NK-92 treated with Interleukin-12 subunit alpha and Interleukin-12 subunit beta, amount 100 ng/mL, for 24 hours (cell line): Measurements from ENCODE around the gene MYRF.

Source experiments
- DNase-seq: peaks from one replicate; lab custom pipeline; 2025; lab: John Stamatoyannopoulos, UW

The MYRF gene

DNA sequence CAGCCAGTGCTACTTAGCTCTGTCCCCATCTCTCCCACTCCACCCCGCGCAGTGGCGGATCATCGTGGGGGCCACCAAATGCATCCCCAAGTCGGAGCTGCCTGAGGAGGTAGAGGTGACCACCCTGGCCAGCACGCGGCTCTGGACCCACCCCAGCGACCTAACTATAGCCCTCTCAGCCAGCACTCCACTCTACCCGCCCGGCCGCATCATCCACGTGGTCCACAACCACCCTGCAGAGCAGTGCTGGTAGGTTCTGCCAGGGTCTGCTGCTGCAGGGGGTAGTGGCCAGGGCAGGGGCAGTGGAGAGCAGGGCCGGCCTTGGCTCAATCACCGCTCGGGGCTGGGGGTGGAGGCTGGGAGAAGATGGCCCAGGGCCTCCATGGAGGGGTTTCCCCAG, 13.0 kb upstream of the MYRF start:
- no peak for DNase-seq

DNA sequence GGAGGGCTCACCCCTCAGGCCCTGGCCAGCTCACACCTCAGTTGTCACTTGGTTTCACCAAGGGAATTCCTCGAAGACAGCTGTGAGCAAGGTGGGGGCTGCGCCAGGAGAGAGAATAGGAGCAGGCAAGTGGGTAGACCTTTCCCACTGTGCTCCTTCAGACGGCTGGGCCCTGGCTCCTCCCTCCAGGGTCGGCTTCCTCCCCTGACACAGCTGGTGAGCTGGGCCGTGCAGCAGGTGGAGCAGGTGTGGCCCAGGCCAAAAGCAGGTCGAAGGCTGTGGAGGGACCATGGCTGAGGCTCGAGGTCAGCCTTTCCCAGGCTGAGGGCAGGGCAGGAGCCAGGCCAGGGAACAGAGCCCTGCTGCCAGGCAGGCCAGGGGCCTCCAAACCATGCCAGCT, 12.5 kb upstream of the MYRF start:
- no peak for DNase-seq

DNA sequence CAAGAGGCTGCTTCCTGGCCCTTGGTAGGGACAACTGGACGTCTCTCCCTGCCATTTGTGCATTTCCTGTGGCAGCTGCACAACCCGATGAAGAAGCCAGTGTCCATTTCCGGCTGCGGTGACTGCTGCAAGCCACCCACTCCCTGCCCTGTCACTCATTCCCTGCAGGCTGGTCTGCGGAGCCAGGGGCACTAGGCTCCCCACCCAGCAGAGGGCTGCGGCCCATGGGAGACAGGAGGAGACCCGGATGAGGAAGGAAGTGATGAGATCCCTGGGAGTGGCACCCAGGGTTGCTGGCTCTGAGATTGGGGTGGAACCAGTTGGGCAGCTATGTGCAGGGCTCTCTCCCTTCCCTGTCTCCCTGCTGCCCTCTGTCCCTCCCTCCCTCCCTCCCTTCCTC, 10.0 kb upstream of the MYRF start:
- no peak for DNase-seq

DNA sequence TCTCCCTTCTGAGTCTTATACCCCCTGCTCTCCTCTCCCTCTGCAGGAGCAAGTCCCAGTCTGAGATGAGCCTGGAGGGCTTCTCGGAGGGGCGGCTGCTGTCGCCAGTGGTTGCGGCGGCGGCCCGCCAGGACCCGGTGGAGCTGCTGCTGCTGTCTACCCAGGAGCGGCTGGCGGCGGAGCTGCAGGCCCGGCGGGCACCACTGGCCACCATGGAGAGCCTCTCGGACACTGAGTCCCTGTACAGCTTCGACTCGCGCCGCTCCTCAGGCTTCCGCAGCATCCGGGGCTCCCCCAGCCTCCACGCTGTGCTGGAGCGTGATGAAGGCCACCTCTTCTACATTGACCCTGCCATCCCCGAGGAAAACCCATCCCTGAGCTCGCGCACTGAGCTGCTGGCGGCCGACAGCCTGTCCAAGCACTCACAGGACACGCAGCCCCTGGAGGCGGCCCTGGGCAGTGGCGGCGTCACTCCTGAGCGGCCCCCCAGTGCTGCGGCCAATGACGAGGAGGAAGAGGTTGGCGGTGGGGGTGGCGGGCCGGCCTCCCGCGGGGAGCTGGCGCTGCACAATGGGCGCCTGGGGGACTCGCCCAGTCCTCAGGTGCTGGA, 8.8 kb upstream of the MYRF start:
- DNase-seq, result no peak

DNA sequence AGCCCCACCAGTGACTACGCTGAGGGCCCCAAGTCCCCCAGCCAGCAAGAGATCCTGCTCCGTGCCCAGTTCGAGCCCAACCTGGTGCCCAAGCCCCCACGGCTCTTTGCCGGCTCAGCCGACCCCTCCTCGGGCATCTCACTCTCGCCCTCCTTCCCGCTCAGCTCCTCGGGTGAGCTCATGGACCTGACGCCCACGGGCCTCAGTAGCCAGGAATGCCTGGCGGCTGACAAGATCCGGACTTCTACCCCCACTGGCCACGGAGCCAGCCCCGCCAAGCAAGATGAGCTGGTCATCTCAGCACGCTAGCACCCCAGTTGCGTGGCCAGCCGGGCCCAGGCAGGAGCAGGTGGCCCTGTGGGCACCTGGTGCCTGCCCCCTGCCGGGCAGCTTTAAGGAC, 8.3 kb upstream of the MYRF start:
- DNase-seq, result no peak

DNA sequence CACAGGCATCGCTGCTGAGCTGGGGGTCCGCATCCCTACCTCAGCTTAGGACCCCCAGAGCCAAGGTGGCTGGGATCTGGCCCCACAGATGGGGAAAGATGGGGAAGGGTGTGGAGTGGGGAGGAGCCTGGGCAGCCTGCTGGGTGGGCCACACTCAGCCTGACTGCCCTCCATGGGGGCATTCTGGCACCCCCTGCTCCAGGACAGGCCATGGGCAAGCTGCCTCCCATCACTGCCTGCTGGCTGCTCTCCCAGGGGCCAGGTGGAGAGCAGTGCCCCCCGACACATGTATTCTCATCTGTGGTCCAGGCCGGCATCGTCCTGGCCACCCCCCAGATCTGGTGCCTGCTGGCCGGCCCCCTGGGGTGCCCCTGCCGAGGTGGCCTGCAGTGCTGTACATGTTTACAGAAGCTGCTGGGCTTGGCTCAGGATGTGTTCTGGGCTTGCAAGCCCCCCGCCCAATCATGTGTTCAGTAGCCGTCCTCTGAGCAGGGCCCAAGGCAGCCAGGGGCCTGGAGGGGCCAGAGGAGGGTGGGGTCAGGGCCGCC, 7.8 kb upstream of the MYRF start:
- DNase-seq, result no peak

DNA sequence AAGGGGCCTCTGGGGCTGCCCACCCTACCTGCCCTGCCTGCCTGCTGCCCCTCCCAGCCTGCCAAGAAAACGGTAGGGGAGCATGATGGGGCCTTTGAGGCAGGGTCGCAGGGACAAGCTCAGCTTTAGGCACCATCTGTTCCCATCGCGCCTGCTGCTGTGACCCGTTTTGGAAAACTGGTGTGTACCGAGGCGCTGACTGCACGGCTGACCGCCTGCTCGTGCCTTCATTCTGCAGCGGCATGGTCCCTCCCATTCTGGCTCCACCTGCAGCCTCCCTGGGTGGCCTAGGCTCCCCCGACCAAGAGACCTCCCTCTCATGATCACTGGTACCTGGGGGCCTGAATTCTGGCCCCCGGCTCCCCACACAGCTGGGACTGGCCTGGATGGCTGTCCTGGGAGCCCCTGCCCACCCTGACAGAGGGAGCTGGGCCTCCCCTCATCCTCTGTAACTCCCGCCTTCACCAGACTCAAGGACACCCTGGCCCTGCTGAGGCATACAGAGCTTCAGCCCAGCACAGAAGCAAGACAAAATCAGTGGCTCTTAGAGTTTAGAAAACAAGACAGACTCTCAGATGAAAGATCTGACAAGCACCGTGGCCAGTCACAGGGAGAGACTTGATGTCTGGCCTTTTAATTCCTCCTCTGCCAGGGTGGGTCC, 6.5 kb upstream of the MYRF start:
- DNase-seq, result no peak

DNA sequence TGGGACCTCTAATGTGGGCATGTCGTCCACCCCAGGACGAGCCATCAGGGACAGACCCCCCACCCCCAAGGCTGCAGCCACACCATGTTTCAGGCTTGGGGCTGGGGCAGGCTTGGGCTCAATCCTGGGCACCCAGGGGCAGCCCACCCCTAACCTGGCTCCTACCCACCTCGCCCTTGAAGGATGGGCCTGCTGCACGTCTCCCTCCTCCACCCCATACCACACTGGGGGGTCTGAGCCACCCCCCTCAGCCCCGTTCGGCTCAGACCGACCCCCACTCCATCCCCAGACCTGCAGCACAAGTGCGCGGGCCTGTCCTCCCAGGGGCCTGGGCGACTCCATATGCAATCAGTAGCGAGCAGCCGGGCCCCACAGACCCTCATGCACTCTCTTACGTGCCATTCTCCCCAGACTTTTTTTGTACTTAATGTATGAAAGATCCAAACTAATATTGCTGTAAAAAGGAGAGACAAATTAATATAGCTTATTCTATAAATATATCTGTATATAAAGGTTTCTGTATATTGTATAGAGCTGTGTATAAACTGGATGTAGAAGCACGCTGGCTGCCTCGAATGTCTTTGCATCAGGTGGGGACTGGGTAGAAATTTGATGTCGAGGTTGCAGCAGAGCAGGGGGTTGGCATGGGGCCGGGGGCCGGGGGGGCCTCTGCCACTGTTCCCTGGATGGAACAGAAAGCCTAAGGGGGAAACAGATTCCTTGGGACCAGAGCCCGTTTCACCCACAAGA, 5.8 kb upstream of the MYRF start:
- DNase-seq, result no peak

DNA sequence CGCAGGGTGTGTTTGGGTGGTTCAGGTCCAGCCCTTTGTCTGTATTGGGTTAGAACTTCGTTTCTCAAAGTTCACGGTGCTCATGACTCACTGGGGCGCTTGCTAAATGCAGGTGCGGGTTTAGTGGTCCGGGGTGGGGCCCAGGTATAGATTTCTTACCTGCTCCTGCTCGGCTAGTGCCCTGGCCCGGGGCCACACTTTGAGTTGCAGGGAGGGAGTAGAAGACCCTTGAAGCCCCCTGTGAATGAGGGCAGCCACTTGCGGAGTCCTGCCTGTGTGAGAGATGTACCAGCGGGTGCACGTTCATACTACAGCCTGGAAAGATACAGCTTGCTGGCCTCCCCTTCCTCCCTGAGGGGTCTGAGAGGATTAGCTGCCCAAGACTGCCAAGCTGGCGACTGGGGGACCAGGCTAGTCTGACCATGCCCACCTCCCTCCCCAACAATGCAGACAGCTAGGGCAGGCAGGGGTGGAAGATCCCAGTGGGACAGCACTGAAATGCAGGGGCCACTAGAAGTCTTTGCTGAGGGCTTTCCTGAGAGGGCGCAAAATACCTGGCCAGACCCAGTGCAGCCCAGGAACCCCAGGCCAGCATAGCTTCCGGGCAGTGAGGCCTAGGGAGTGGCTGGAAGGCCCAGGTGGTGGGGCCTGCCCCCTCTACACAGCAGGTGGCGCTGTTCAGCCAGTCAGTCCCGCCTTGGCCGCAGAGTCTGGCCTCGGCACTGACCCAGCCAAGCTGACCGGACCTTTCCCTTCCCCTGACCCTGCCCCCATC, 5.1 kb upstream of the MYRF start:
- peak; percentile 46 for DNase-seq

DNA sequence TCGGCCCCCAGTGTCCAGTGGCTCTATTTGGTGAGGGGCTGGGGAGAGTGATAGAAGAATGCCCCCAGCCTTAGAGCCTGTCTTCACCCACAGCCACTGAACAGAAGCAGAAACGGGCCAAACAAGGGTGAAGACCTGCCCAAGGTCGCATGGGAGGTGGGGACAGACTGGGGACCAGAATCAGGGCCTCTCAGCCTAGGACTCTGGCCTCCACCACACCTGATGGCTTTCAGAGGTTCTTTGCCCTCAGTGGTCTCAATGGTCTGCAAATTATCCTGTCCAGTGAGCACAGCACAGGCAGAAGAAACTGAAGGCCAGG, 4.5 kb upstream of the MYRF start:
- no peak for DNase-seq

DNA sequence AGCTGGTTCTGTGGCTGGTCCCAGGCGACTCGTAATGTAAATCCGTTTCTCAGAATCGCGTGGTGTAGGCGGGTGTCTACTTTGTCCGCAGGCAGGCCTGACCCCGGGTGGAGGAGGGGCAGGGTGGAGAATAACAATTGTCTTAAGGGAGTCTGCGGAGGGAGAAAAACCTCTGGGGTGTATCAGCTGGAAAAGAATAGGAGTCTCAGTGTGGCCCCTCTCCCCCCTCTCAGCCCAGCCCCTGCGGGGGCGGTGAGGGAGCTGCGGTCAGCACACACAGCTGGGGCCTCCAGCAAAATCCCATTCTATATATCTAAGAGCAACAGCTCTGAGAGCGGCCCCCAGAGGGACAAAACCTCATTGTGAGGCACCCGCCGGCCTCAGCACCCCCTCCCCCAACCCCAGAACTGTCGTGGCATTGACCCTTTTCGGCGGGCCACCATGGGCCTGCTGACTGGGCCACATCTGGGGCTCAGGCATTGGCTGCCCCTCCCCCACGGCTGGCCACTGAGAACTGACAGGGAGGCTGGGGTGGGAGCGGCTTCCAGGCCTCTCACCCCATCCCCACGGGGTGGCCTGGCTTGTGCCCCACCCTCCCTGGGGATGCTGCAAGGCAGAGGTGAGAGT, 2.7 kb upstream of the MYRF start:
- DNase-seq, result no peak

DNA sequence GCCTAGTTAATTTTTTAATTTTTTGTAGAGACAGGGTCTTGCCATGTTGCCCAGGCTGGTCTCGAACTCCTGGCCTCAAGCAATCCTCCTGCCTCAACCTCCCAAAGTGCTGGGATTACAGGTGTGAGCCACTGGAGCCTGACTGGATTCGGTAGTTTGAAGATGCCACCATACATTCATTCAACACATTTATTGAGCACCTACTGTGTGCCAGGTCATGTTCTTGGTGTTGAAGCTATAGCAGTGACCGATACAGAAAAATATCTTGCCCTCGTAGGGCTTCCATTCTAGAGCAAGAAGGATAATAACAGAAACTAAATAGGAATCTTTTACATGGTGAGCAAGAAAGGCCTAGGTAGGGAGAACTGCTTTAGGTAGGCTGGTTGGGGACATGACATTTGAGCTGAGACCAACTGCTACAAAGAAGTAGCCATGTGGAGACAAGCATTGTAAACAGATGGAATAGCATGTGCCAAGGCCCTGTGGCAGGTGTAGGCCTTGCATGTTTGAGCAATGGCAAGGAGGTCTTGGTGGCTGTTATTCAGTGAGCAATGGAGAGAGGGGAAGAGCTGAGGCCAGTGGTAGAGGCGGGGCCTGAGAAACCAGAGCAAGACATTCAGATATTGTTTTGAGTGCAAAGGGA, 1.7 kb upstream of the MYRF start:
- no peak for DNase-seq

DNA sequence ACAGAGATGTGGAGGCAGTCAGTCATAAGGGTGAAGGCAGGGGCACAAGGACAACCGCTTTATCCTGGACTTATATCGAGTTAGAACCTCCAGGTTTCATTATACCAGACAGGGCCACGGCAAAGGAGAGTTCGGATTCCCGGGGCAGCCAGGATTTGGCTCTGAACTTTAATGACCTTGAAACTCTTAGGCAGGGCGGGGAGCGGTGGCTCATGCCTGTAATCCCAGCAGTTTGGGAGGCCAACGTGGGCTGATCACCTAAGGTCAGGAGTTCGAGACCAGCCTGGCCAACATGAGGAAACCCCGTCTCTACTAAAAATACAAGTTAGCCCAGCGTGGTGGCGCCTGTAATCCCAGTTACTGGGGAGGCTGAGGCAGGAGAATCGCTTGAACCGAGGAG, 1.1 kb upstream of the MYRF start:
- DNase-seq, result no peak

DNA sequence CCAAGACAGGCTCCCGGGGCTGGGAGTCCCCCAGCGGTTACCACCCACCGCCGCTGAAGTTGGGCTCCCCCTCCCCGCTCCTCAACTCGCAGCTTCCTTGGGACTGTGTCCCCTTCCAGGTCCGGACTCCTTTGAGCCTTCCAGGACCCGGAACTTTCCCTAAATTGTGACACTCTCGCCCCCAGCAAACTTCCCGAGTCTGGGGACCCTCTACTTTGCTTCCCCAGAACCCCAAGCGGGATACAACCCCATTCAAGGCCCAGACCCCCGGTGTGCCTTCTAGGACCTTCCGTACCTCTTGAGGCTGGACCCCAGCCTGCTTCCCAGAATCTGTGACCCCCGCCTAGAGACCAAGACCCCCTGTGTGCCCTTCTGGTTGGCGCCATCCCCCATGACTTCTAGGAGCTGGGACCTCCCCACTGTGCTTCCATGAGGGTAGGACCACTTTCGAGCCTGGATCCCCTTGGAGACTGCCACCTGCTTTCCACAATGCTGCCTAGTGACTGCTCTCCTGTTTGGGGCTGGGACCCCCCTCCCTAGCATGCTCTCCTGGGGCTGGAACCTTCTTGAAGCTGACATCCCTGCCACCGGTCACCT, 587 bp downstream of the MYRF start:
- no peak for DNase-seq

DNA sequence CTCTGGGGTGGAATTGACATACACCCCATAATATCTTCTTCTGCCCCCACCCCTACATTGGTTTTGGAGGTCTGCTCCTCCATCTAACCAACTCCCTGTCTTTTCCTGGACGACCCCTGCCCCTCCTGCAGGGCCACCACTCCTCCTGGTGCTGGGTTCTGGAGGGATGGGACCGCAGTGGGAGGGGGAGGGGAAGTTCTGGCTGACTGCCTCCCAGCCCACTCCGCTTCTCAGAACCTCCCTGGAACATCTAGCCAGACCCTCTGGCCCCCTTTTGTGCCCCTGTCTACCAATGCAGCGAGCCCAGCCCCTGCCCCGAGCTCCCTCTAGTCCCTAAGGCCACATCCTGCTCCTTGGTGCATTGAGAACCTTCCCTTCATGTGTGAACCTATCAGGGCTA, 1.2 kb downstream of the MYRF start:
- no peak for DNase-seq

DNA sequence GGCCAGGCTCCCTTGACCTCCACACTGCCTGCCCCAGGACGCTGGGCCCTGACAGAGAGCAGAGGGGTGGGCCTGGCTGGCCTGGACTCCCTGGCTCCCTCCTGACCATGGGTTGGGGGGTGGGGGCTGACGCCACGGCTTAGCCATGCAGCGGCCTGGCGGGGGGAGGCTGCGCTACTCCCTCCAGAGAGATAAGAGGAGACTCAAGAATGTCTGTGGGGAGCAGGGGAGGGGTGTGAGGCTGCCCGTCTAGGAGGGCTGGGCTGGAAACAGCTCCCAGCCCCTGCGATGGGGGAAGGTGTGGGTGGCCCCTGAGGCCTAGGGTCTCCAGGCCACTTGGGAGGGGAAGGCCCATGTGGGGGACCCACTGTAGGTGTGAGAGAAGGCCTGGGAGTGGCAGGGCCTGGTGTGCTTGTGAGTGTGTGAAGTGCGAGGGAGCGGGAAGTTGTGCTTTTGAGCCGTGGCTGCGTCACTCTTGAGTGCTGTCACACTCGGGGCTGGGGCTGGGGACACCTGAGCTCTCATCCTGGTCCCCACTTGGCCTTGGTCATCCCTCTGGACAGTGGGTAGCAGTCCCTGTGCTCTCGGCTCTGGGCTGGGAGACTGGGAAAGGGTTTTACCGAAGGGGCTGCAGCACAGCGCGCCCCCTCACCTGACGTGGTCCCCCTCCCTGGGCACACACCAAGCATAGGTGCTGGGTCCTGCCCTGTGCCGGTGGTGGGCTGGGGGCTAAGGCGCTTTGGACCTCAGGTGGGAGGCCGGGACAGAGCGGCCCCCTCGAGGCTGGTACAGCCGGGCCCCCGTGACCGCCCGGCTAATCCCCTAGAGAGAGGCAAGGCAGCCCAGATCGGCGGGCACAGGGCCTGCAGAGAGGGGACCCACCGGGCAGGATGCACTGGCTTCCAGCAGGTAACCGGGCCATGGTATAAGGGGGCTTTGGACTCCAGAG, 2.4 kb downstream of the MYRF start:
- DNase-seq, result no peak

DNA sequence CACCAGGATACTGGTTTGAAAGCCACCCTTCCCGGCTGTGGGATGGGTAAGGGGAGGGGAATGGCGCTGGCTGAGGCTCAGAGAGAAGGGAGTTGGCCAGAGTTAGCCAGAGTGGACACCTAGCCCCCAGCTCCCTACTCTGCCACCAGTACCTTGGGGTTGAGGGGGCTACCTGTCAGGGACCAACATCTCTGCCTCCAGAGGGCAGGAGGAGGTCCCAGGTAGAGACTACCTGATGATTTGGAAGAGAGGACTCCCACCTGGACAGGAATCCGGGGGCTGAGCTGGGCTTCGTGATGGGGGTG, 3.7 kb downstream of the MYRF start:
- DNase-seq, result no peak

DNA sequence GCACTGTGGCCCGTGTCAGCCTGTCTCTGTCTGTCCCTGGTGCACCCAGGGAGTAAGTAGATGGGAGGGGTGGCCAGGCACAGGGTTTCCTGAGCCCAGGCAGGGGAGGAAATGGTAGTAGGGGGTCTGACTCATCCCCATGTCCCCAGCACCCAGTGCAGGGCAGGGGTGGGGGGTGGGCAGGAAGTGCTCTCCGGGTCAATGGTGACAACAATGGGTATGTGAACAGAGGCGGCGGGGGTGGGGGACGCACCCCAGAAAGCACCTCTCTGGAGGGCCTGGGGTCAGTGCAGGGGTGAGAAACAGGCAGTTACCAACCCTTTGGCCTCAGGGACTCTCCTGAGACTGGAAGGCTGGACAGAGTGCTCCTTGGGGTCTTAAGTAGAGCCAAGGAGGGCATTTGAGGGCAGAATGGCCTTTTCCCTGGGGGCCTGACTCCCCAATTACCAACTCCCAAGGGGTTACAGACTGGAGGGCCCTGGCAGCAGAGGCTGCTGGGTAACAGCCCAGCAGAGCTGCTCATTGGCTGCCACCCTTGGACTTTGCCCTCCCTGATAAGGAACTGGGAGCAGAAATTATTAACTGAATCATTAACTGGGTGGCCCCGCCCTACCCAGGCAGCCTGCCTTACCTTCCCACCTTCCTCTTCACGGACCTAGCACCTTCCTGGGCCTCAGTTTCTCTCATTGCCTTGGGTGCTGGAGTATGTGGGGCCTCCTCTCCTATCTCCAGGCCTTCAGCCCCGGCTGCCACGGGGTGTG, 4.2 kb downstream of the MYRF start:
- DNase-seq, result peak; percentile 92

DNA sequence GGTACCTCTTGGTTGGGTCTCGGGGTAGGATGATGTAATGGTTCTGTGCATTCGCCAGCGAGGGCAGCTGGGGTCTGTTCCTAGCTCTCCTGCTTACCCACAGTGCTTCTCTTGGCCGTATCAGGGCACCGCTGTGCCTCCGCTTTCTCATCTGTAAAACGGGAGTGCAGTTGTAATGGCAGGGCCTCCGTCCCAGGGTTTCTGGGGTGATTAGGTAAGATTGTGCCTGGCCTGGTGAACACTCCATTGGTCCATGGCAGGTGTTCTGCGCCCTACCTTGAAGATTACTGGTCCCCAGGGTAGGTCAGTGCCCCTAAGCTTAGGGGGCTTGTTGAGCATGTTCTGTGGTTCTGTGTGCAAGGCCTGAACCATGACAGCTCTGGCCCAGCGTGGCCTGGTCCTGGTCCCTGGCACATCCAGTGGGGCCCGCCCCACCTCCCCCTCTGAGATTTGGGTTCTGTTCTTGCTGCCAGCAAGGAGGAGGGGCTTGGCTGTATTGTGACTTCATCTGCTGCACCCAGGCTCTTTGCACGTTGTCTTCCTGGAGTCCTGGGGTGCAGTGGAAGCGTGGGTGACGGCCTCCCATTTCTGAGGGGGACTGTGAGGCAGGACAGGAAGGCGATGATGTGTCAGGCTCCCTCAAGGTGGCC, 4.9 kb downstream of the MYRF start:
- DNase-seq, result no peak
